Measurements from ENCODE around the gene ANKS3. TPM values are rescaled to one million over a fixed set of nuclear protein-coding genes. Genes with fewer than 3 reads are reported as not detected.

ANKS3 gene
- total RNA-seq, 2 donors from 2014 or later, result 18.0 to 20.6 TPM

DNA sequence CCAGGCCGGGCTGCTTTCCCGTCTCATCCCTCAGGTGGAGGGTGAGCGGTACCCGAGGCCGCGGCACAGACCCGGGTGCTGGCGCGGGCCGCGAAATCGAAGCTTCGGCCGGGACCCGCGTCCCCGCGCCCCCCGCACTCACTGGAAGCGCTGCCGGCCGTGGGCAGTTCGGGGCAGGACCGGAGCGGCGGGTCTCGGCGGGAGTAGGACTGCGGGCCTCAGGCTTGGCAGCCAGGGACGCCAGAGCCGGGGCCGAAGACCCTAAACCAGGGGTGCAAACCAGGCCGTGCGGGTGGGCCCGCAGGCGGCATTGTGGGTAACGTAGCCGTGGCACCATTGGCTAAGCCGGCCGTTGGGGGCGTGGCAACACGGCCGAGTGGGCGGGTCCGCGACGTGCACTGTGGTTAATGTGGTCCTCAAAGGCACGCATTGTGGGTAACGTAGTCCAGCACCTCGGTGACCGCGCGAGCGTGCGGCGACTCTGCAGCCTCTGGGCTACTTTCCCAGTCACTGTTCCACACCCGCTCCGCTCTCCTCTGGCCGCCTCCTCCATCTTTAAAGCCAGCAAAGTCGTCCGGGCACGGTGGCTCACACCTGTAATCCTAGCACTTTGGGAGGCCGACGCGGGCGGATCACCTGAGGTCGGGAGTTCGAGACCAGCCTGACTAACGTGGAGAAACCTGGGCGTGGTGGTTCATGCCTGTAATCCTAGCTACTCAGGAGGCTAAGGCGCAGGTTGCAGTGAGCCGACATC, 33.0 kb upstream of the ANKS3 start, which contains the start of gene ZNF500:
Gene ZNF500 (minus strand): TSS at position 288 of the 754 bp plus-strand sequence. CDS start 1,184 bp downstream, outside the sequence.
- ATAC-seq (replicated peaks in 1 of 2), result peak; percentile 87 to 94

GRCh38 chr16:4765511-4766474, 31.7 kb upstream of the ANKS3 start:
- H3K4me1 Mint-ChIP-seq (ENCODE audit: low read depth), result peaks cover 34% of the 10 kb centered on the region
- DNase-seq, result no peak

More for the DNA sequence above, 33.0 kb upstream of the ANKS3 start, which contains the start of gene ZNF500:
- H3K27ac Mint-ChIP-seq, result peak within 1 kb of the TSS; percentile 93
- H3K4me3 Mint-ChIP-seq, result peak within 1 kb of the TSS; percentile 95 to 98
- DNase-seq, result peak; percentile 97 to 99
- H3K36me3 Mint-ChIP-seq (ENCODE audit: insufficient read depth in 2 of 2), result no peaks in the 10 kb centered on the region
- no peaks in the 10 kb centered on the region for H3K9me3 Mint-ChIP-seq
- peaks cover 31% of the 10 kb centered on the region for H3K4me1 Mint-ChIP-seq (ENCODE audit: low read depth)
- H3K27me3 Mint-ChIP-seq (ENCODE audit: low read depth), result no peaks in the 10 kb centered on the region

DNA sequence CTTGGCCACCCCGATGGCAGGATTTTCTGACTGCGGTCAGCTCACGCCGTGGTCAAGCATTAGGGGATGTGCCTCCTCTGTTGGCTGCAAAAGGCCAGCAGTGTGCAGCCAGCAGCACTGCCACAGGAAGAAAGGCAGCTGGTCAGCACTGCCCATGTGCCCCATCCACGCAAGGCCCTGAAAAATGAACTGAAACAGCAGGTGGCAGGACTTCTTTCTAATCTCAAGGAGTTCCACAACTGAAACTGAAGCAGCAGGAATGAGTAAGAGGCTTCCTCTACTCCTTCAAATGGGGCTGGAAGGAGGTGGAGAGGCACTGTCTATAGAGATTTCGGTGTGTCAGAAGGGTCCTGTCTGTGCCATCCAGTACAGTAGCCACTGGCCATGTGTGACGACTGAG, 29.7 kb upstream of the ANKS3 start:
- Mint-ChIP-seq H3K9me3 (no peaks in the 10 kb centered on the region), H3K36me3 (ENCODE audit: insufficient read depth in 2 of 2) (peaks cover 2 to 11% of the 10 kb centered on the region in 2 donors), H3K4me3 (no peak overlapping the region), H3K27ac (no peak overlapping the region), H3K4me1 (ENCODE audit: low read depth) (peaks cover 32% of the 10 kb centered on the region), H3K27me3 (ENCODE audit: low read depth) (no peaks in the 10 kb centered on the region)
- DNase-seq (no peak), ATAC-seq (replicated peaks in 1 of 2) (no peak)

More at GRCh38 chr16:4765511-4766474, 31.7 kb upstream of the ANKS3 start:
- Mint-ChIP-seq H3K36me3 (ENCODE audit: insufficient read depth in 2 of 2) (peaks cover 0 to 4% of the 10 kb centered on the region in 2 donors), H3K4me3 (peak overlapping the region; percentile 89 to 94), H3K9me3 (no peaks in the 10 kb centered on the region), H3K27me3 (ENCODE audit: low read depth) (no peaks in the 10 kb centered on the region), H3K27ac (peak overlapping the region; percentile 83)
- ATAC-seq (replicated peaks in 1 of 2), result no peak

GRCh38 chr16:4762205-4762604, 28.1 kb upstream of the ANKS3 start:
- DNase-seq (no peak), ATAC-seq (replicated peaks in 1 of 2) (no peak)
- Mint-ChIP-seq H3K36me3 (ENCODE audit: insufficient read depth in 2 of 2) (peaks cover 2 to 18% of the 10 kb centered on the region in 2 donors), H3K4me3 (no peak overlapping the region), H3K4me1 (ENCODE audit: low read depth) (peaks cover 17% of the 10 kb centered on the region), H3K27ac (no peak overlapping the region), H3K9me3 (no peaks in the 10 kb centered on the region), H3K27me3 (ENCODE audit: low read depth) (no peaks in the 10 kb centered on the region)

DNA sequence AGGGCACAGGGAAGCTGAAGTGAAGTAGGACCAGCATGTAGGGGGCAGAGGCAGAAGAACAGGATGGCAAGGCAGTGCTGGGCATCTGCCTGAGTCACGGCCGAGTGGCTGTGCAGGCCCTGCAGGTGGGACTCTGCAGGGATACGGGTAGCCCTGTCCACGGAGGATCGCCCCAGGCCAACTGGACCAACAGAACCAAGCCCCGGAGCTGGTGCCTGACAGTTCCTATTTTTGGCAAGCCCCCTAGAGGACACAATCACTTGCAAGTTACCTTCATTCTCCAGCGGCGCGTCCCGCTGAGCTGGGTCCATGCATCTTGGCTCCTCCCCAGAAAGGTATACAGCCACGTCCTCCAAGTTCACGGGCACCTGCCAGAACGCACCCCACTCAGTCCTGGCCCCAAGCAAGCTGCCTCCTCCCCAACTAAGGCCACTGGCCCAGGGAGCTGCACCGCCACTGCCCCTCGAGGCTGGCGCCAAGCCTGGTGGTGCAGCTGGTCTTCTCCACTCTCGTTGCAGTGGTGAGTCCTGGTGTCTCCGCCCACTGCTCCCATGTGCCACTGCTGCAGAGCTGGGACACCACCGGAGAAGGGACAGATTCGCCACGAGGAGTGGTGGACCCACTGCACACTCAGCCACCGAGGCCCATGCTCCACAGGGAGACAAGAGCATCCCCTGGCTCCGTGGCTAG, 26.3 kb upstream of the ANKS3 start:
- no peak for DNase-seq
- H3K27ac Mint-ChIP-seq, result no peak overlapping the region
- H3K4me1 Mint-ChIP-seq (ENCODE audit: low read depth), result peaks cover 6% of the 10 kb centered on the region
- no peaks in the 10 kb centered on the region for H3K27me3 Mint-ChIP-seq (ENCODE audit: low read depth)
- H3K9me3 Mint-ChIP-seq, result no peaks in the 10 kb centered on the region
- no peak overlapping the region for H3K4me3 Mint-ChIP-seq
- H3K36me3 Mint-ChIP-seq (ENCODE audit: insufficient read depth in 2 of 2), result peaks cover 6 to 27% of the 10 kb centered on the region in 2 donors
- no peak for ATAC-seq (replicated peaks in 1 of 2)

- H3K4me1 Mint-ChIP-seq (ENCODE audit: low read depth), result peaks cover 2% of the 10 kb centered on the region
- ATAC-seq (replicated peaks in 1 of 2), result no peak
- no peak for DNase-seq
- no peak overlapping the region for H3K4me3 Mint-ChIP-seq
- no peaks in the 10 kb centered on the region for H3K27me3 Mint-ChIP-seq (ENCODE audit: low read depth)
- H3K36me3 Mint-ChIP-seq (ENCODE audit: insufficient read depth in 2 of 2), result peaks cover 6 to 29% of the 10 kb centered on the region in 2 donors
- no peak overlapping the region for H3K27ac Mint-ChIP-seq
- no peaks in the 10 kb centered on the region for H3K9me3 Mint-ChIP-seq
Observed at GRCh38 chr16:4755687-4756086, 21.6 kb upstream of the ANKS3 start.

DNA sequence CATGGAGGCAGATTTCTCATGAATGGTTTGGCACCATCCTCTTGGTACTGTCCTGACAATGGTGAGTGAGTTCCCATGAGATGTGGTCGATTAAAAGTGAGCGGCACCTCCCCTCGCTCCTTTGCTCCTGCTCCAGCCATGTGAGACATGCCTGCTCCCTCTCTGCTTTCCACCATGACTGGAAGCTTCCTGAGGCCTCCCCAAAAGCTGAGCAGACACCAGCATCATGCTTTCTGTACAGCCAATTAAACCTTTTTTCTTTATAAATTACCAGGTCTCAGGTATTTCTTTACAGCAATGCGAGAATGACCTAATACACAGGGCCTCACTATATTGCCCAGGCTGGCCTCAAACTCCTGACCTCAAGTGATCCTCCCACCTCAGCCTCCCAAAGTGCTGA, 20.8 kb upstream of the ANKS3 start:
- Mint-ChIP-seq H3K9me3 (no peaks in the 10 kb centered on the region), H3K4me3 (no peak overlapping the region), H3K4me1 (ENCODE audit: low read depth) (no peaks in the 10 kb centered on the region), H3K27ac (no peak overlapping the region), H3K36me3 (ENCODE audit: insufficient read depth in 2 of 2) (peaks cover 5 to 26% of the 10 kb centered on the region in 2 donors), H3K27me3 (ENCODE audit: low read depth) (no peaks in the 10 kb centered on the region)
- DNase-seq, result no peak
- no peak for ATAC-seq (replicated peaks in 1 of 2)

DNA sequence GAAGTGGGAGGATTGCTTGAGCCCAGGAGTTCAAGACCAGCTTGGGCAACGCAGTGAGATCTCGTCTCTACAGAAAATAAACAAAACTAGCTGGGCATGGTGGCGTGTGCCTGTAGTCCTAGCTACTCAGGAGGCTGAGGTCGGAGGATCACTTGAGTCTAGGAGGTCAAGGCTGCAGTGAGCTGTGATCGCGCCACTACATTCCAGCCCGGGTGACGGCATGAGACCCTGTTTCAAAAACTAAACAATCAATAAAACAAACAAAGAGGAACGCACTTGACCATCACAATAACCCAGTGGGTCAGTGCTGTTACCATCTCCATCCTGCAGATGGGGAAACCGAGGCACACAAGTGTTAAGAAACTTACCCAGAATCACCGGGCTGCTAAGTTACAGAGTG, 19.2 kb upstream of the ANKS3 start:
- no peak overlapping the region for H3K4me3 Mint-ChIP-seq
- H3K4me1 Mint-ChIP-seq (ENCODE audit: low read depth), result peaks cover 12% of the 10 kb centered on the region
- ATAC-seq (replicated peaks in 1 of 2) (no peak), DNase-seq (no peak)
- H3K27ac Mint-ChIP-seq, result no peak overlapping the region
- no peaks in the 10 kb centered on the region for H3K9me3 Mint-ChIP-seq
- H3K36me3 Mint-ChIP-seq (ENCODE audit: insufficient read depth in 2 of 2), result peaks cover 4 to 18% of the 10 kb centered on the region in 2 donors
- H3K27me3 Mint-ChIP-seq (ENCODE audit: low read depth), result no peaks in the 10 kb centered on the region

DNA sequence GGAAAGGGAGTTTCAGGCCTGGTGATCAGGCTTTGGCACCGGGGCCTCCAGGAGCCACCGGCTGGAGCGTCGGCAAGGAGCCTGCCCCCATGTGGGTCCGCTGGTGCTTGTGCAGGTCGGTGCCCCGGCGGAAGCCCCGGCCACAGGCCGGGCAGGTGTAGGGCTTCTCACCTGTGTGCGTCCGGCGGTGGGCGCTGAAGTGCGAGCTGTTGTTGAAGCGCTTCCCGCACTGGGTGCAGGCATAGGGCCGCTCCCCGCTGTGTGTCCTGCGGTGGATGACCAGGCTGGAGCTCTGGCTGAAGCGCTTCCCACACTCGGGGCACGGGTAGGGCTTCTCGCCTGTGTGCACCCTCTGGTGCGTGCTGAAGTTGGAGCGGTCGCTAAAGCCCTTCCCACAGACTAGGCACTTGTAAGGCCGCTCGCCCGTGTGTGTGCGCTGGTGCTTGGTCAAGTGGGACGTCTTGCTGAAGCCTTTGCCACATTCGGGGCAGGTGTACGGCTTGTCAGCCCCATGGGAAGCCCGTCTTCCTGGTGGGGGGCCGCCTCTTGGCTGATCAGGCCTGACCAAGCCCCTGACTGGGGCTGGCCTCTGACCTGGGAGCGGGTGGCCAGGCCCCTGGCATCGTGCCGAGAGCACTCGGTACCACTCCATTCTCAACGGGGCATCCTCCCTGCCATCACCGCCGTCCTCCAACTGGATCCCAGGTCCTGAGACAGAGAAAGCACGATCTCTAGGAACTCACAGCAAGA, 18.5 kb upstream of the ANKS3 start:
- Mint-ChIP-seq H3K4me1 (ENCODE audit: low read depth) (peaks cover 19% of the 10 kb centered on the region), H3K9me3 (no peaks in the 10 kb centered on the region), H3K27me3 (ENCODE audit: low read depth) (no peaks in the 10 kb centered on the region), H3K36me3 (ENCODE audit: insufficient read depth in 2 of 2) (peaks cover 4 to 16% of the 10 kb centered on the region in 2 donors), H3K4me3 (no peak overlapping the region), H3K27ac (no peak overlapping the region)
- DNase-seq (no peak), ATAC-seq (replicated peaks in 1 of 2) (no peak)

DNA sequence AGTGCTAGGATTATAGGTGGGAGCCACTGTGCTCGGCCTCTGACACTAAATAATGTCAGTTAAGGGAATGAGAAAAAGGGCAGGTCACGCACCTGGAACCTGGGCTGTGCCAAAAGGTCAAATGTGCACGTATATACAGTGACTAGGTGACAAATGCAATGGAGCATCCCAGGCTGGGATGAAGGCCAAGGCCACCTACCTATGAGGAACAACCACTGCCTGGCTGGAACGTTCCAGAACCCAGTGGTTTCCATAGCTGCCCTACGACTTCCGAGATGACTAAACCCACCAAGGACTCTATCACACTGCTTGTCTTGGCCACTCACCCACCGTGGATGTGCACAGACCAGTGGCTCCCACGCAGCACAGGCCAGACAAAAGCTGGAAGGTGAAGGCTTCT, 16.8 kb upstream of the ANKS3 start:
- DNase-seq (no peak), ATAC-seq (replicated peaks in 1 of 2) (no peak)
- H3K4me3 Mint-ChIP-seq, result no peak overlapping the region
- H3K36me3 Mint-ChIP-seq (ENCODE audit: insufficient read depth in 2 of 2), result peaks cover 4 to 12% of the 10 kb centered on the region in 2 donors
- peaks cover 21% of the 10 kb centered on the region for H3K4me1 Mint-ChIP-seq (ENCODE audit: low read depth)
- no peak overlapping the region for H3K27ac Mint-ChIP-seq
- no peaks in the 10 kb centered on the region for H3K27me3 Mint-ChIP-seq (ENCODE audit: low read depth)
- H3K9me3 Mint-ChIP-seq, result no peaks in the 10 kb centered on the region

DNA sequence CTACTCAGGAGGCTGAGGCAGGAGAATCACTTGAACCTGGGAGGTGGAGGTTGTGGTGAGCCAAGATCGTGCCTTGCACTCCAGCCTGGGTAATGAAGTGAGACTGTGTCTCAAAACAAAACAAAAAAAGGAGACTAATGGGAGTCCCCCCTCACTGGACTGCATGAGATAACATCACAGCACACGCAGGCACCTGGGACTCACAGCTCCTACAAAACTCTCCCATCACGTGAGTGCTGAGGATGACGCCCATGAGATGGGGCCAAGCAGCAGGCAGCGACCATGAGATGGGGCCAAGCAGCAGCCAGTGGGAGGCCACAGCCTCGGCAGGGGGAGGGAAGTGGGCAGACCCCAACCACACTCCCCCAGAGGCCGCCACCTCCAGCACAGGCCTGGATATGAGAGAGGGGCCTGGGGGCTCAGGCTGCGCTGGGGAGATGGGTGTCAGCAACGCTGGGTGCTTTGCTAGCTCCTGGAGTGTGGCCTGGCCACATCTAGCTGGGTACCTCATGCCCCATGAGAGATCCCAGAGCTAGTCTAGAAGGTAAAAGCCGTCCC, 15.7 kb upstream of the ANKS3 start:
- DNase-seq (no peak), ATAC-seq (replicated peaks in 1 of 2) (no peak)
- H3K36me3 Mint-ChIP-seq (ENCODE audit: insufficient read depth in 2 of 2), result peaks cover 0 to 2% of the 10 kb centered on the region in 2 donors
- H3K4me3 Mint-ChIP-seq, result no peak overlapping the region
- H3K9me3 Mint-ChIP-seq, result no peaks in the 10 kb centered on the region
- peaks cover 21% of the 10 kb centered on the region for H3K4me1 Mint-ChIP-seq (ENCODE audit: low read depth)
- no peak overlapping the region for H3K27ac Mint-ChIP-seq
- no peaks in the 10 kb centered on the region for H3K27me3 Mint-ChIP-seq (ENCODE audit: low read depth)

Measured in activated T-cell treated with anti-CD3 and anti-CD28 coated beads, Interleukin-2, amount 50 U/mL, for 72 hours (primary cell).